ENCODE measurements around the gene MYOZ3.

The MYOZ3 gene

GRCh38 chr5:150642991-150643710 is 17.9 kb upstream of the MYOZ3 start:
- 92 to 95% methylated on average over 12 of the region's 12 CpGs for WGBS, 2 experiments
- H3K4me3 ChIP-seq (ENCODE audit: insufficient read depth, low read depth, low read length): no peak overlapping the region
- no peaks in the 10 kb centered on the region for H3K36me3 ChIP-seq (ENCODE audit: control insufficient read depth, insufficient read depth, low read length)
- no peaks in the 10 kb centered on the region for H3K9me3 ChIP-seq (ENCODE audit: control insufficient read depth, low read length)
- H3K27me3 ChIP-seq (ENCODE audit: control insufficient read depth, insufficient read depth, low read length, poor library complexity, severe bottlenecking): no peaks in the 10 kb centered on the region
- peaks cover 44% of the 10 kb centered on the region for H3K4me1 ChIP-seq (ENCODE audit: control insufficient read depth, insufficient read depth, low read length)
- H3K27ac ChIP-seq (ENCODE audit: insufficient read depth, low read depth, low read length, poor library complexity, severe bottlenecking): no peak overlapping the region

GRCh38 chr5:150644058-150644457 is 17.0 kb upstream of the MYOZ3 start:
- Histone ChIP-seq H3K36me3 (ENCODE audit: control insufficient read depth, insufficient read depth, low read length) (no peaks in the 10 kb centered on the region), H3K4me3 (ENCODE audit: insufficient read depth, low read depth, low read length) (no peak overlapping the region), H3K27ac (ENCODE audit: insufficient read depth, low read depth, low read length, poor library complexity, severe bottlenecking) (no peak overlapping the region), H3K4me1 (ENCODE audit: control insufficient read depth, insufficient read depth, low read length) (peaks cover 38% of the 10 kb centered on the region), H3K27me3 (ENCODE audit: control insufficient read depth, insufficient read depth, low read length, poor library complexity, severe bottlenecking) (no peaks in the 10 kb centered on the region), H3K9me3 (ENCODE audit: control insufficient read depth, low read length) (no peaks in the 10 kb centered on the region)
- WGBS, 2 experiments: 57 to 66% methylated on average over 5 of the region's 5 CpGs

- H3K36me3 ChIP-seq (ENCODE audit: control insufficient read depth, insufficient read depth, low read length): no peaks in the 10 kb centered on the region
- 86 to 89% methylated on average over 2 of the region's 2 CpGs for WGBS, 2 experiments
- H3K4me3 ChIP-seq (ENCODE audit: insufficient read depth, low read depth, low read length): no peak overlapping the region
- H3K27me3 ChIP-seq (ENCODE audit: control insufficient read depth, insufficient read depth, low read length, poor library complexity, severe bottlenecking): no peaks in the 10 kb centered on the region
- H3K4me1 ChIP-seq (ENCODE audit: control insufficient read depth, insufficient read depth, low read length): peaks cover 35% of the 10 kb centered on the region
- no peaks in the 10 kb centered on the region for H3K9me3 ChIP-seq (ENCODE audit: control insufficient read depth, low read length)
- H3K27ac ChIP-seq (ENCODE audit: insufficient read depth, low read depth, low read length, poor library complexity, severe bottlenecking): no peak overlapping the region
Measured at GRCh38 chr5:150644514-150644913, 16.5 kb upstream of the MYOZ3 start.

- WGBS, 2 experiments: 64 to 66% methylated on average over 4 of the region's 4 CpGs
- H3K4me3 ChIP-seq (ENCODE audit: insufficient read depth, low read depth, low read length): no peak overlapping the region
Measured at GRCh38 chr5:150645070-150645700, 15.9 kb upstream of the MYOZ3 start.

GRCh38 chr5:150647275-150648251 is 13.5 kb upstream of the MYOZ3 start:
- 84 to 86% methylated on average over 25 of the region's 25 CpGs for WGBS, 2 experiments
- Histone ChIP-seq H3K27me3 (ENCODE audit: control insufficient read depth, insufficient read depth, low read length, poor library complexity, severe bottlenecking) (no peaks in the 10 kb centered on the region), H3K36me3 (ENCODE audit: control insufficient read depth, insufficient read depth, low read length) (no peaks in the 10 kb centered on the region), H3K4me3 (ENCODE audit: insufficient read depth, low read depth, low read length) (no peak overlapping the region), H3K9me3 (ENCODE audit: control insufficient read depth, low read length) (no peaks in the 10 kb centered on the region), H3K4me1 (ENCODE audit: control insufficient read depth, insufficient read depth, low read length) (peaks cover 40% of the 10 kb centered on the region), H3K27ac (ENCODE audit: insufficient read depth, low read depth, low read length, poor library complexity, severe bottlenecking) (no peak overlapping the region)

More at GRCh38 chr5:150645070-150645700, 15.9 kb upstream of the MYOZ3 start:
- peaks cover 35% of the 10 kb centered on the region for H3K4me1 ChIP-seq (ENCODE audit: control insufficient read depth, insufficient read depth, low read length)
- H3K27me3 ChIP-seq (ENCODE audit: control insufficient read depth, insufficient read depth, low read length, poor library complexity, severe bottlenecking): no peaks in the 10 kb centered on the region
- H3K9me3 ChIP-seq (ENCODE audit: control insufficient read depth, low read length): no peaks in the 10 kb centered on the region
- no peak overlapping the region for H3K27ac ChIP-seq (ENCODE audit: insufficient read depth, low read depth, low read length, poor library complexity, severe bottlenecking)
- no peaks in the 10 kb centered on the region for H3K36me3 ChIP-seq (ENCODE audit: control insufficient read depth, insufficient read depth, low read length)

GRCh38 chr5:150648294-150649107 is 12.6 kb upstream of the MYOZ3 start:
- Histone ChIP-seq H3K4me1 (ENCODE audit: control insufficient read depth, insufficient read depth, low read length) (peaks cover 41% of the 10 kb centered on the region), H3K36me3 (ENCODE audit: control insufficient read depth, insufficient read depth, low read length) (no peaks in the 10 kb centered on the region), H3K4me3 (ENCODE audit: insufficient read depth, low read depth, low read length) (no peak overlapping the region), H3K9me3 (ENCODE audit: control insufficient read depth, low read length) (no peaks in the 10 kb centered on the region), H3K27ac (ENCODE audit: insufficient read depth, low read depth, low read length, poor library complexity, severe bottlenecking) (no peak overlapping the region), H3K27me3 (ENCODE audit: control insufficient read depth, insufficient read depth, low read length, poor library complexity, severe bottlenecking) (no peaks in the 10 kb centered on the region)
- 93 to 97% methylated on average over 16 of the region's 16 CpGs for WGBS, 2 experiments

GRCh38 chr5:150649108-150650020 is 11.7 kb upstream of the MYOZ3 start:
- WGBS, 2 experiments: 95% methylated on average over 46 of the region's 46 CpGs
- no peaks in the 10 kb centered on the region for H3K36me3 ChIP-seq (ENCODE audit: control insufficient read depth, insufficient read depth, low read length)
- no peaks in the 10 kb centered on the region for H3K27me3 ChIP-seq (ENCODE audit: control insufficient read depth, insufficient read depth, low read length, poor library complexity, severe bottlenecking)
- H3K4me1 ChIP-seq (ENCODE audit: control insufficient read depth, insufficient read depth, low read length): peaks cover 35% of the 10 kb centered on the region
- no peak overlapping the region for H3K4me3 ChIP-seq (ENCODE audit: insufficient read depth, low read depth, low read length)
- no peaks in the 10 kb centered on the region for H3K9me3 ChIP-seq (ENCODE audit: control insufficient read depth, low read length)
- no peak overlapping the region for H3K27ac ChIP-seq (ENCODE audit: insufficient read depth, low read depth, low read length, poor library complexity, severe bottlenecking)

- H3K4me3 ChIP-seq (ENCODE audit: insufficient read depth, low read depth, low read length): no peak overlapping the region
- no peaks in the 10 kb centered on the region for H3K36me3 ChIP-seq (ENCODE audit: control insufficient read depth, insufficient read depth, low read length)
- peaks cover 26% of the 10 kb centered on the region for H3K4me1 ChIP-seq (ENCODE audit: control insufficient read depth, insufficient read depth, low read length)
- H3K9me3 ChIP-seq (ENCODE audit: control insufficient read depth, low read length): no peaks in the 10 kb centered on the region
- no peaks in the 10 kb centered on the region for H3K27me3 ChIP-seq (ENCODE audit: control insufficient read depth, insufficient read depth, low read length, poor library complexity, severe bottlenecking)
- H3K27ac ChIP-seq (ENCODE audit: insufficient read depth, low read depth, low read length, poor library complexity, severe bottlenecking): no peak overlapping the region
- WGBS, 2 experiments: 86% methylated on average over 37 to 38 of the region's 38 CpGs
Measured at GRCh38 chr5:150650021-150651006, 10.7 kb upstream of the MYOZ3 start.
